Smooth muscle cell (in vitro differentiated cells): ENCODE results near the gene CAPRIN2. TPM values are rescaled to one million over a fixed set of nuclear protein-coding genes. Genes with fewer than 3 reads are reported as not detected.

ENCODE experiments used
- DNase-seq: peaks from one replicate; lab custom pipeline; 2025; ENCODE audit not compliant: unreplicated experiment; lab: John Stamatoyannopoulos, UW
- H2AFZ ChIP-seq: fragments of 200-600 bp; sonication (generic); 2 replicates; pipeline ENCODE4 v1.6.0; 2016; ENCODE audit warnings: antibody characterized with exemption, low read depth, mild to moderate bottlenecking
- H3F3A ChIP-seq: fragments of 200-600 bp; sonication (generic); 2 replicates; pipeline ENCODE4 v1.6.0; 2017; ENCODE audit warnings: antibody characterized with exemption, low read depth
- H3K27ac ChIP-seq: fragments of 200-600 bp; sonication (generic); 2 replicates; pipeline ENCODE4 v1.5.1; 2016; ENCODE audit warnings: low read depth, mild to moderate bottlenecking
- H3K27me3 ChIP-seq: fragments of 200-600 bp; sonication (generic); 2 replicates; pipeline ENCODE4 v1.6.1; 2016; ENCODE audit warnings: low read depth, mild to moderate bottlenecking
- H3K36me3 ChIP-seq: fragments of 200-600 bp; sonication (generic); 2 replicates; pipeline ENCODE4 v1.5.1; 2016; ENCODE audit warnings: low read depth
- H3K4me1 ChIP-seq: fragments of 200-600 bp; sonication (generic); 2 replicates; pipeline ENCODE4 v1.5.1; 2016; ENCODE audit warnings: low read depth
- H3K4me2 ChIP-seq: fragments of 200-600 bp; sonication (generic); 2 replicates; pipeline ENCODE4 v1.6.0; 2016; ENCODE audit warnings: mild to moderate bottlenecking
- H3K4me3 ChIP-seq: fragments of 200-600 bp; sonication (generic); 2 replicates; pipeline ENCODE4 v1.5.1; 2016; ENCODE audit warnings: mild to moderate bottlenecking
- H3K79me2 ChIP-seq: fragments of 200-600 bp; sonication (generic); 2 replicates; pipeline ENCODE4 v1.6.0; 2016; ENCODE audit warnings: low read depth, mild to moderate bottlenecking
- H3K9ac ChIP-seq: fragments of 200-600 bp; sonication (generic); 2 replicates; pipeline ENCODE4 v1.6.0; 2016; ENCODE audit warnings: low read depth
- H3K9me3 ChIP-seq: fragments of 200-600 bp; sonication (generic); replicated peaks from 2 replicates; pipeline ENCODE4 v1.5.1; 2016; ENCODE audit warnings: low read depth
- H4K20me1 ChIP-seq: fragments of 200-600 bp; sonication (generic); 2 replicates; pipeline ENCODE4 v1.6.0; 2016; ENCODE audit warnings: low read depth
- CTCF ChIP-seq: fragments of 200-600 bp; sonication (generic); IDR thresholded peaks from 2 replicates; pipeline ENCODE4 v1.5.1; 2017; ENCODE audit warnings: borderline replicate concordance, mild to moderate bottlenecking, antibody characterized with exemption; ENCODE audit not compliant: insufficient read depth, poor library complexity, severe bottlenecking
- WGBS: methylation state at CpG from one replicate; pipeline ENCODE4 v1.1.7; 2016; ENCODE audit warnings: low lambda C conversion rate; 5-methylcytosine and 5-hydroxymethylcytosine counted together
- polyA plus RNA-seq: library from polyadenylated mRNA; unstranded; fragments of >200 nt; fragmentation: Nextera tagmentation; extraction: Ambion mirVana; gene quantifications from 2 replicates; pipeline ENCODE4 v1.2.1, GENCODE V29; 2016
- total RNA-seq: library from RNA; depleted of rRNA; stranded (reverse); fragments of >200 nt; gene quantifications from 2 replicates; pipeline ENCODE4 v1.2.3, GENCODE V29; 2014

Gene CAPRIN2
- total and polyA plus RNA-seq, 2 experiments from 2014 or later: 14.7 to 31.0 TPM

- no peak overlapping the region for H3K27ac ChIP-seq
- no peak overlapping the region for H3K9ac ChIP-seq
- peak overlapping the region; percentile 98 for H3K4me2 ChIP-seq
- H2AFZ ChIP-seq: no peak overlapping the region
- no peaks in the 10 kb centered on the region for H3K9me3 ChIP-seq
- no peaks in the 10 kb centered on the region for H3K36me3 ChIP-seq
- H4K20me1 ChIP-seq: peaks cover 33% of the 10 kb centered on the region
- WGBS: 40% methylated on average over 3 of the region's 3 CpGs
- peaks cover 7% of the 10 kb centered on the region for H3F3A ChIP-seq
- no peak for DNase-seq
- peaks cover 43% of the 10 kb centered on the region for H3K79me2 ChIP-seq
- peak; percentile 19 for TF ChIP-seq CTCF
- H3K4me3 ChIP-seq: peak overlapping the region; percentile 66
- no peaks in the 10 kb centered on the region for H3K27me3 ChIP-seq
- peaks cover 5% of the 10 kb centered on the region for H3K4me1 ChIP-seq
Measured at GRCh38 chr12:30753233-30753632, 1.5 kb downstream of the CAPRIN2 start.

- peaks cover 5% of the 10 kb centered on the region for H3K4me1 ChIP-seq
Measured at GRCh38 chr12:30752255-30752654, 2.5 kb downstream of the CAPRIN2 start.

GRCh38 chr12:30748147-30748546 is 6.6 kb downstream of the CAPRIN2 start:
- H3K36me3 ChIP-seq: no peaks in the 10 kb centered on the region
- H3F3A ChIP-seq: no peaks in the 10 kb centered on the region
- no peaks in the 10 kb centered on the region for H3K9me3 ChIP-seq
- TF ChIP-seq CTCF: no peak
- peaks cover 68% of the 10 kb centered on the region for H3K79me2 ChIP-seq
- H3K4me1 ChIP-seq: no peaks in the 10 kb centered on the region
- no peak overlapping the region for H3K4me3 ChIP-seq
- H3K9ac ChIP-seq: no peak overlapping the region
- no peaks in the 10 kb centered on the region for H3K27me3 ChIP-seq
- H2AFZ ChIP-seq: no peak overlapping the region
- H3K4me2 ChIP-seq: no peak overlapping the region
- DNase-seq: no peak
- H4K20me1 ChIP-seq: peaks cover 54% of the 10 kb centered on the region
- no peak overlapping the region for H3K27ac ChIP-seq
- 93% methylated on average over 2 of the region's 2 CpGs for WGBS

More at GRCh38 chr12:30752255-30752654, 2.5 kb downstream of the CAPRIN2 start:
- Histone ChIP-seq H3K4me3 (no peak overlapping the region), H3K79me2 (peaks cover 45% of the 10 kb centered on the region), H2AFZ (no peak overlapping the region), H3K4me2 (no peak overlapping the region), H3K27me3 (no peaks in the 10 kb centered on the region), H3F3A (peaks cover 7% of the 10 kb centered on the region), H4K20me1 (peaks cover 39% of the 10 kb centered on the region), H3K9me3 (no peaks in the 10 kb centered on the region), H3K9ac (no peak overlapping the region), H3K36me3 (no peaks in the 10 kb centered on the region), H3K27ac (no peak overlapping the region)
- 78% methylated on average over 3 of the region's 3 CpGs for WGBS
- no peak for DNase-seq
- no peak for TF ChIP-seq CTCF

GRCh38 chr12:30746190-30746589 is 8.6 kb downstream of the CAPRIN2 start:
- H3K79me2 ChIP-seq: peaks cover 53% of the 10 kb centered on the region
- no peaks in the 10 kb centered on the region for H3K4me1 ChIP-seq
- H3K27me3 ChIP-seq: no peaks in the 10 kb centered on the region
- no peak overlapping the region for H2AFZ ChIP-seq
- no peak for TF ChIP-seq CTCF
- DNase-seq: no peak
- no peak overlapping the region for H3K27ac ChIP-seq
- 92% methylated on average over 4 of the region's 4 CpGs for WGBS
- H3K36me3 ChIP-seq: no peaks in the 10 kb centered on the region
- peaks cover 46% of the 10 kb centered on the region for H4K20me1 ChIP-seq
- H3K4me3 ChIP-seq: no peak overlapping the region
- H3K4me2 ChIP-seq: no peak overlapping the region
- no peaks in the 10 kb centered on the region for H3K9me3 ChIP-seq
- no peak overlapping the region for H3K9ac ChIP-seq
- no peaks in the 10 kb centered on the region for H3F3A ChIP-seq
